ENCODE measurements around the gene ARHGAP35. TPM values are rescaled to one million over a fixed set of nuclear protein-coding genes. Genes with fewer than 3 reads are reported as not detected.

The ARHGAP35 gene
- total RNA-seq, 5 donors from 2014 or later (not counting 1 experiment from before 2014, with no cell fraction given), result 28.7 to 48.1 (median 37.7) TPM

GRCh38 chr19:46892252-46893179 is 31.7 kb downstream of the ARHGAP35 start:
- Mint-ChIP-seq H3K36me3 (peaks cover 16% of the 10 kb centered on the region), H3K27me3 (no peaks in the 10 kb centered on the region), H3K4me3 (no peak overlapping the region), H3K4me1 (peaks cover 48 to 64% (median 62%) of the 10 kb centered on the region in 3 donors), H3K9me3 (no peaks in the 10 kb centered on the region), H3K27ac (no peak overlapping the region)
- no peak for DNase-seq
- Histone ChIP-seq H3K27ac (ENCODE audit: low read length) (no peak overlapping the region), H3K36me3 (ENCODE audit: control insufficient read depth in 2 of 2, extremely low read depth in 1 of 2, insufficient read depth in 1 of 2, low read length in 1 of 2) (no peaks in the 10 kb centered on the region), H3K4me3 (ENCODE audit: control insufficient read depth in 1 of 2, extremely low read depth in 1 of 2, low read length in 1 of 2) (no peak overlapping the region), H3K9me3 (no peaks in the 10 kb centered on the region), H3K27me3 (replicated peaks in 1 of 2; ENCODE audit: control insufficient read depth in 2 of 2, extremely low read depth in 1 of 2, insufficient read depth in 2 of 2, low read length in 1 of 2) (no peaks in the 10 kb centered on the region), H3K4me1 (ENCODE audit: control insufficient read depth in 1 of 2, extremely low read depth in 1 of 2, insufficient read depth in 2 of 2, low read length in 2 of 2) (peaks cover 0 to 3% of the 10 kb centered on the region in 2 experiments)
- POLR2A ChIA-PET, result interaction anchor here (0.6 kb wide), 2 partner anchors 16 to 50 kb away, joined by 6 to 7 read pairs; no protein-coding TSS in a partner anchor
- CTCF ChIA-PET, result interaction anchor here in 1 of 2 donors (0.6 to 0.7 kb wide), 3 partner anchors 27 to 414 kb away, joined by 3 to 4 read pairs (median 4); no protein-coding TSS in a partner anchor
- WGBS (ENCODE audit: insufficient coverage), result 93% methylated on average over 5 of the region's 11 CpGs
- ATAC-seq (replicated peaks in 1 of 4), result no peak

- ChIA-PET CTCF (interaction anchor here (0.6 to 1.0 kb wide), 2 partner anchors 56 to 57 kb away, joined by 3 to 4 read pairs; no protein-coding TSS in a partner anchor), POLR2A (no interaction called here)
- H3K27ac Mint-ChIP-seq, result no peak overlapping the region
- H3K4me3 ChIP-seq (ENCODE audit: control insufficient read depth in 1 of 2, extremely low read depth in 1 of 2, low read length in 1 of 2), result no peak overlapping the region
- H3K27ac ChIP-seq (ENCODE audit: low read length), result no peak overlapping the region
- no peaks in the 10 kb centered on the region for H3K9me3 Mint-ChIP-seq
- ATAC-seq (replicated peaks in 1 of 4), result no peak
- H3K27me3 ChIP-seq (replicated peaks in 1 of 2; ENCODE audit: control insufficient read depth in 2 of 2, extremely low read depth in 1 of 2, insufficient read depth in 2 of 2, low read length in 1 of 2), result no peaks in the 10 kb centered on the region
- peaks cover 16% of the 10 kb centered on the region for H3K36me3 Mint-ChIP-seq
- WGBS (ENCODE audit: insufficient coverage), result 92% methylated on average over 9 of the region's 10 CpGs
- no peaks in the 10 kb centered on the region for H3K36me3 ChIP-seq (ENCODE audit: control insufficient read depth in 2 of 2, extremely low read depth in 1 of 2, insufficient read depth in 1 of 2, low read length in 1 of 2)
- H3K4me1 ChIP-seq (ENCODE audit: control insufficient read depth in 1 of 2, extremely low read depth in 1 of 2, insufficient read depth in 2 of 2, low read length in 2 of 2), result peaks cover 0 to 10% of the 10 kb centered on the region in 2 experiments
- DNase-seq, result no peak
- no peak overlapping the region for H3K4me3 Mint-ChIP-seq
- no peaks in the 10 kb centered on the region for H3K27me3 Mint-ChIP-seq
- H3K9me3 ChIP-seq, result no peaks in the 10 kb centered on the region
- peaks cover 56 to 61% (median 59%) of the 10 kb centered on the region in 3 donors for H3K4me1 Mint-ChIP-seq
Measured at GRCh38 chr19:46896076-46896794, 35.4 kb downstream of the ARHGAP35 start.

DNA sequence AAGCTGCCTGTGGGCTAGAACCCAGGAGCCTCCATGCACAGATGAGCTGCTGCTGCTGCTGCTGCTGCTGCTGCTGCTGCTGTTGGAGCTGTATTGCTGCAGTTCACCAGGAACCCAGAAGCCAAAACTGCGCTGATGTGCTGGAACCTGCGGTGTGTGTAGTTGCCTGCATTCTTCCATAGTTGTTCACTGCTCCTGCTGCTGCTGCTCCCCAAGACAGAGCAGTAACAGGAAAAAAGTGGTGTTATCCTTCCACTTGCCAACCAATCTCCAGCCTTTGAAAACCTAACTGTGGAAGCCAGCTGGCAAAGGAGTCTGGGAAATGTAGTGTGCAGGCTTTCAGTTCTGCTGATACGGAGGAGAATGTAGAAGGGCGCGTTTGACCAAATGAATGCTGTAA is 37.9 kb downstream of the ARHGAP35 start:
- ChIA-PET CTCF (no interaction called here), POLR2A (no interaction called here)
- 100% methylated on average over 4 of the region's 5 CpGs for WGBS (ENCODE audit: insufficient coverage)
- H3K36me3 Mint-ChIP-seq, result peaks cover 10% of the 10 kb centered on the region
- ATAC-seq (replicated peaks in 1 of 4) (no peak), DNase-seq (no peak)
- H3K4me1 ChIP-seq (ENCODE audit: control insufficient read depth in 1 of 2, extremely low read depth in 1 of 2, insufficient read depth in 2 of 2, low read length in 2 of 2), result peaks cover 0 to 20% of the 10 kb centered on the region in 2 experiments
- H3K4me3 Mint-ChIP-seq, result no peak overlapping the region
- no peaks in the 10 kb centered on the region for H3K27me3 Mint-ChIP-seq
- no peaks in the 10 kb centered on the region for H3K27me3 ChIP-seq (replicated peaks in 1 of 2; ENCODE audit: control insufficient read depth in 2 of 2, extremely low read depth in 1 of 2, insufficient read depth in 2 of 2, low read length in 1 of 2)
- H3K4me3 ChIP-seq (ENCODE audit: control insufficient read depth in 1 of 2, extremely low read depth in 1 of 2, low read length in 1 of 2), result no peak overlapping the region
- no peak overlapping the region for H3K27ac Mint-ChIP-seq
- H3K36me3 ChIP-seq (ENCODE audit: control insufficient read depth in 2 of 2, extremely low read depth in 1 of 2, insufficient read depth in 1 of 2, low read length in 1 of 2), result no peaks in the 10 kb centered on the region
- no peaks in the 10 kb centered on the region for H3K9me3 ChIP-seq
- no peak overlapping the region for H3K27ac ChIP-seq (ENCODE audit: low read length)
- H3K9me3 Mint-ChIP-seq, result no peaks in the 10 kb centered on the region
- H3K4me1 Mint-ChIP-seq, result peaks cover 67 to 71% (median 68%) of the 10 kb centered on the region in 3 donors

DNA sequence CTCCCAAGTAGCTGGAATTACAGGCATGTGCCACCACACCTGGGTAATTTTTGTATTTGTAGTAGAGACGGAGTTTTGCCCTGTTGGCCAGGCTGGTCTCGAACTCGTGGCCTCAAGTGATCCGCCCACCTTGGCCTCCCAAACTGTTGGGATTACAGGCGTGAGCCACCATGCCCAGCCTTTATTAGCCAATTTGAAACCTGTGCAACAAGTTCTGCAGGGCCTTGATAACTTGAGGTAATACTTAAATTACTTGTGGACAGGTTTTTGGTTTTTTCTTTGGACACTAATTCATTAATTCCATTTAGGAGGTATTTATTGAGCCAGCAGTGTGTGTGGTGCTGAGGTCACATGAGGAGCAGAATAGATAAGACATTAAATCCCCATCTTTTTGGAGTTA is 39.5 kb downstream of the ARHGAP35 start:
- H3K9me3 ChIP-seq, result no peaks in the 10 kb centered on the region
- H3K9me3 Mint-ChIP-seq, result no peaks in the 10 kb centered on the region
- peaks cover 7% of the 10 kb centered on the region for H3K36me3 Mint-ChIP-seq
- H3K27me3 ChIP-seq (replicated peaks in 1 of 2; ENCODE audit: control insufficient read depth in 2 of 2, extremely low read depth in 1 of 2, insufficient read depth in 2 of 2, low read length in 1 of 2), result no peaks in the 10 kb centered on the region
- no peak overlapping the region for H3K27ac Mint-ChIP-seq
- ATAC-seq (replicated peaks in 1 of 4) (no peak), DNase-seq (no peak)
- no peak overlapping the region for H3K4me3 Mint-ChIP-seq
- no peak overlapping the region for H3K27ac ChIP-seq (ENCODE audit: low read length)
- no peaks in the 10 kb centered on the region for H3K36me3 ChIP-seq (ENCODE audit: control insufficient read depth in 2 of 2, extremely low read depth in 1 of 2, insufficient read depth in 1 of 2, low read length in 1 of 2)
- peaks cover 0 to 28% of the 10 kb centered on the region in 2 experiments for H3K4me1 ChIP-seq (ENCODE audit: control insufficient read depth in 1 of 2, extremely low read depth in 1 of 2, insufficient read depth in 2 of 2, low read length in 2 of 2)
- H3K4me3 ChIP-seq (ENCODE audit: control insufficient read depth in 1 of 2, extremely low read depth in 1 of 2, low read length in 1 of 2), result no peak overlapping the region
- POLR2A ChIA-PET, result no interaction called here
- WGBS (ENCODE audit: insufficient coverage), result 98% methylated on average over 5 of the region's 5 CpGs
- CTCF ChIA-PET, result no interaction called here
- H3K4me1 Mint-ChIP-seq, result peaks cover 66 to 69% (median 69%) of the 10 kb centered on the region in 3 donors
- no peaks in the 10 kb centered on the region for H3K27me3 Mint-ChIP-seq

DNA sequence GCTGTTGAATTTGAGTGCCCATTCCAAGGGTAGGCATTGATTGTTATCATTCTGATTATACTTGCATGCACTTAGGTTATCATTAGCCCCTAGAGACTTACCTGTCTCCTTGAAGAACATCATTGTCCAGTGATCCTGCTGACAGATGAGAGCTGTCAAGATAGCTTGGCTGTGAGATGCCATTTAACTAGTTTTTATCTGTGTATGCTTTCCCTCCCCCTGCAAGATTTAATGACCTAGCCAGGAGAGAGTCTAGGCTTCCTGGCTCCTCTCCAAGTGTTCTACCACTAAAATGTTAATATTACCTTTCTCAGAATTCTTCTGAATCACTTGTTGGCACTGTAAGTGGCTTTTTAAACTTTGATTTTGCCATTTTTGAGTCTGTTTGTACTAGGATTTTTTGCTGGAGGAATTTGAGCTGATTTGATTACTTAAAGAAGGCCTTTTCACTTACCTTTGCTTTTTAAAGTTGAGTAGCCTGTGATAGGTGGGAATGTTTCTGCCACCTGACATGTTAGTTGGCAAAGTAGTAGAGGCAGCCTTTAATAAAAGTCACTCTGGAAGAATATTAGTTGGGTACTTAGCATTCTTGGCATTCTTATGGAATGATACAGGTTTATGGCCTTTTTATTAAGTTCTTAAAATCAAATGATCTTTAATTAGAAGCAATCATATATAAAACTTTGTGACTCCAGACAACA is 41.1 kb downstream of the ARHGAP35 start:
- ChIA-PET POLR2A (no interaction called here), CTCF (no interaction called here)
- H3K36me3 Mint-ChIP-seq, result peaks cover 2% of the 10 kb centered on the region
- H3K36me3 ChIP-seq (ENCODE audit: control insufficient read depth in 2 of 2, extremely low read depth in 1 of 2, insufficient read depth in 1 of 2, low read length in 1 of 2), result no peaks in the 10 kb centered on the region
- no peak overlapping the region for H3K4me3 Mint-ChIP-seq
- H3K9me3 ChIP-seq, result no peaks in the 10 kb centered on the region
- H3K27me3 Mint-ChIP-seq, result no peaks in the 10 kb centered on the region
- ATAC-seq (replicated peaks in 1 of 4), result no peak
- no peaks in the 10 kb centered on the region for H3K27me3 ChIP-seq (replicated peaks in 1 of 2; ENCODE audit: control insufficient read depth in 2 of 2, extremely low read depth in 1 of 2, insufficient read depth in 2 of 2, low read length in 1 of 2)
- no peak overlapping the region for H3K27ac ChIP-seq (ENCODE audit: low read length)
- peaks cover 0 to 29% of the 10 kb centered on the region in 2 experiments for H3K4me1 ChIP-seq (ENCODE audit: control insufficient read depth in 1 of 2, extremely low read depth in 1 of 2, insufficient read depth in 2 of 2, low read length in 2 of 2)
- H3K27ac Mint-ChIP-seq, result no peak overlapping the region
- H3K4me1 Mint-ChIP-seq, result peaks cover 60 to 62% (median 62%) of the 10 kb centered on the region in 3 donors
- no peak overlapping the region for H3K4me3 ChIP-seq (ENCODE audit: control insufficient read depth in 1 of 2, extremely low read depth in 1 of 2, low read length in 1 of 2)
- no peaks in the 10 kb centered on the region for H3K9me3 Mint-ChIP-seq
- DNase-seq, result no peak

DNA sequence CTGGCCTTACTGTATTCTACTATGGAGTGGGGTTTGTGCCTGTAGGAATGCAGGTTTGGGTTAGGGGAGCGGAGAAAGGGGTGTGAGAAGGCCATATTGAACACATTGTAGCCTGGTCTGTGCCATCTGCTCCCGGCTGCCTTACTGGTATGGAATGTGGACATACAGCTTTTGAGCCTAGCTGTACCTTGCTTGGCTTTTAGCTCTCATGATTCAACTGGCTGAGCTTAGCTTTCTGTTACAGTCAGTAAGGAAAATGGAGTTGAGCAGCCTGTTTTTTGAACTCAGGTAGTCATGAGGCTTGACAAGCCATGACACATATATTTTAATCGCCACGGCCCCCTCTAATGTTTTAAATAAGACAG is 41.6 kb downstream of the ARHGAP35 start:
- ATAC-seq (replicated peaks in 1 of 4) (no peak), DNase-seq (no peak)
- Histone ChIP-seq H3K36me3 (ENCODE audit: control insufficient read depth in 2 of 2, extremely low read depth in 1 of 2, insufficient read depth in 1 of 2, low read length in 1 of 2) (no peaks in the 10 kb centered on the region), H3K27me3 (replicated peaks in 1 of 2; ENCODE audit: control insufficient read depth in 2 of 2, extremely low read depth in 1 of 2, insufficient read depth in 2 of 2, low read length in 1 of 2) (no peaks in the 10 kb centered on the region), H3K4me1 (ENCODE audit: control insufficient read depth in 1 of 2, extremely low read depth in 1 of 2, insufficient read depth in 2 of 2, low read length in 2 of 2) (peaks cover 0 to 29% of the 10 kb centered on the region in 2 experiments), H3K27ac (ENCODE audit: low read length) (no peak overlapping the region), H3K4me3 (ENCODE audit: control insufficient read depth in 1 of 2, extremely low read depth in 1 of 2, low read length in 1 of 2) (no peak overlapping the region), H3K9me3 (no peaks in the 10 kb centered on the region)
- ChIA-PET CTCF (no interaction called here), POLR2A (no interaction called here)
- peak overlapping the region in 1 of 2 donors; percentile 4 for H3K27ac Mint-ChIP-seq
- WGBS (ENCODE audit: insufficient coverage), result 100% methylated on average over 2 of the region's 4 CpGs
- H3K4me1 Mint-ChIP-seq, result peaks cover 56 to 59% (median 58%) of the 10 kb centered on the region in 3 donors
- no peaks in the 10 kb centered on the region for H3K9me3 Mint-ChIP-seq
- H3K36me3 Mint-ChIP-seq, result peaks cover 2% of the 10 kb centered on the region
- H3K4me3 Mint-ChIP-seq, result no peak overlapping the region
- H3K27me3 Mint-ChIP-seq, result no peaks in the 10 kb centered on the region

Measured in T-cell (primary cell).